K562 (cell line): Measurements from ENCODE around the gene PPT2. TPM values are rescaled to one million over a fixed set of nuclear protein-coding genes. Genes with fewer than 3 reads are reported as not detected.

Experiments used
- CBFB ChIP-seq: sonication (generic); formaldehyde crosslinking; IDR thresholded peaks from 2 replicates; pipeline ENCODE4 v1.4.0; 2020; ENCODE audit warnings: mild to moderate bottlenecking, missing genetic modification reagents
- CTBP1 ChIP-seq: fragments of 450-650 bp; IDR thresholded peaks from 2 replicates; pipeline ENCODE4 v1.6.1; 2016; ENCODE audit warnings: borderline replicate concordance
- EP400 ChIP-seq: fragments of 450-650 bp; IDR thresholded peaks from 2 replicates; pipeline ENCODE4 v1.6.1; 2017; ENCODE audit warnings: antibody characterized with exemption, mild to moderate bottlenecking, moderate library complexity
- FOXM1 ChIP-seq, 2 experiments: fragments of 450-650 bp in 1 of 2; sonication (generic) in 1 of 2; formaldehyde crosslinking in 1 of 2; IDR thresholded peaks; 2 replicates each; pipeline versions ENCODE4 v1.6.1 to v1.9.0; 2017 to 2022; ENCODE audit warnings: low read depth in 2 of 2, mild to moderate bottlenecking in 2 of 2, missing genetic modification reagents in 1 of 2, moderate library complexity in 1 of 2
- HNRNPUL1 ChIP-seq: fragments of 200-400 bp; formaldehyde crosslinking; IDR thresholded peaks from 2 replicates; pipeline ENCODE4 v1.6.1; 2017; ENCODE audit warnings: low read length
- HOXB6 ChIP-seq: fragments of 250-450 bp; sonication (Bioruptor Pico); IDR thresholded peaks from 2 replicates; pipeline ENCODE4 v1.5.1; 2022; ENCODE audit warnings: mild to moderate bottlenecking, borderline replicate concordance
- MCM5 ChIP-seq: fragments of 450-650 bp; IDR thresholded peaks from 2 replicates; pipeline ENCODE4 v1.6.1; 2016; ENCODE audit warnings: low read depth
- MED1 ChIP-seq: sonication (generic); formaldehyde crosslinking; IDR thresholded peaks from 2 replicates; pipeline ENCODE4 v1.8.1; 2023; ENCODE audit warnings: missing genetic modification reagents, borderline replicate concordance
- MTF1 ChIP-seq: fragments of 250-450 bp; sonication (Bioruptor Pico); IDR thresholded peaks from 2 replicates; pipeline ENCODE4 v1.9.0; 2021; ENCODE audit warnings: moderate library complexity, mild to moderate bottlenecking, inconsistent platforms, borderline replicate concordance
- MYBL2 ChIP-seq, 2 experiments: fragments of 450-650 bp in 1 of 2; sonication (generic) in 1 of 2; formaldehyde crosslinking in 1 of 2; IDR thresholded peaks; 2 replicates each; pipeline versions ENCODE4 v1.6.1 to v1.8.1; 2017 to 2022; ENCODE audit warnings: borderline replicate concordance in 1 of 2, inconsistent platforms in 1 of 2, low read depth in 1 of 2, mild to moderate bottlenecking in 1 of 2, missing genetic modification reagents in 1 of 2, moderate library complexity in 1 of 2
- RBM14 ChIP-seq: fragments of 200-400 bp; formaldehyde crosslinking; IDR thresholded peaks from 2 replicates; pipeline ENCODE4 v1.6.1; 2018; ENCODE audit warnings: low read depth, mild to moderate bottlenecking, low read length, moderate library complexity, borderline replicate concordance; ENCODE audit not compliant: insufficient read depth
- SMARCE1 ChIP-seq: fragments of 450-650 bp; IDR thresholded peaks from 2 replicates; pipeline ENCODE4 v1.7.1; 2016; ENCODE audit warnings: mild to moderate bottlenecking
- ZNF444 ChIP-seq: fragments of 250-450 bp; sonication (Bioruptor Pico); IDR thresholded peaks from 2 replicates; pipeline ENCODE4 v1.4.0; 2020; ENCODE audit warnings: mild to moderate bottlenecking, moderate library complexity
- polyA plus RNA-seq, 8 experiments: library from polyadenylated mRNA; depleted of rRNA in 4 of 8; stranded (reverse) in 5 of 8; unstranded in 3 of 8; fragments of >200 nt; fragmentation: Nextera tagmentation in 2 of 8; fragmentation: Illumina TruSeq in 1 of 8; extraction: Ambion mirVana in 2 of 8; extraction: Trizol in 1 of 8; gene quantifications; 2 replicates each; pipeline versions ENCODE4 v1.2.1 to v1.2.3, GENCODE V29; 2011 to 2014; ENCODE audit warnings: inconsistent platforms in 1 of 8, missing spikeins in 1 of 8
- total RNA-seq, 7 experiments: library from RNA; depleted of rRNA in 6 of 7; stranded (reverse); fragments of >200 nt in 6 of 7; fragmentation: Illumina TruSeq in 2 of 7; extraction: Trizol in 2 of 7; gene quantifications; 2 replicates each; pipeline versions ENCODE4 v1.2.1 to v1.2.3, GENCODE V29; 2011 to 2021; ENCODE audit warnings: low replicate concordance in 1 of 7
- TF ChIP-seq, protein P1 (sequence below): fragments of 250-450 bp; sonication (Bioruptor Pico); IDR thresholded peaks from 2 replicates; pipeline ENCODE4 v1.4.0; 2020
- TF ChIP-seq, protein P2 (sequence below): IDR thresholded peaks from 2 replicates; pipeline ENCODE4 v1.6.1; 2012; ENCODE audit warnings: low read depth, low read length, improper control_type of control experiment, borderline replicate concordance
- TF ChIP-seq, protein P3 (sequence below): fragments of 450-650 bp; IDR thresholded peaks from 2 replicates; pipeline ENCODE4 v1.6.1; 2017; ENCODE audit warnings: mild to moderate bottlenecking, moderate library complexity

The PPT2 gene
- total and polyA plus RNA-seq, 9 of the 15 experiments (the other 6 are each of a cell fraction or from before 2014, with no cell fraction given), result 27.4 to 98.8 (median 69.9) TPM

DNA sequence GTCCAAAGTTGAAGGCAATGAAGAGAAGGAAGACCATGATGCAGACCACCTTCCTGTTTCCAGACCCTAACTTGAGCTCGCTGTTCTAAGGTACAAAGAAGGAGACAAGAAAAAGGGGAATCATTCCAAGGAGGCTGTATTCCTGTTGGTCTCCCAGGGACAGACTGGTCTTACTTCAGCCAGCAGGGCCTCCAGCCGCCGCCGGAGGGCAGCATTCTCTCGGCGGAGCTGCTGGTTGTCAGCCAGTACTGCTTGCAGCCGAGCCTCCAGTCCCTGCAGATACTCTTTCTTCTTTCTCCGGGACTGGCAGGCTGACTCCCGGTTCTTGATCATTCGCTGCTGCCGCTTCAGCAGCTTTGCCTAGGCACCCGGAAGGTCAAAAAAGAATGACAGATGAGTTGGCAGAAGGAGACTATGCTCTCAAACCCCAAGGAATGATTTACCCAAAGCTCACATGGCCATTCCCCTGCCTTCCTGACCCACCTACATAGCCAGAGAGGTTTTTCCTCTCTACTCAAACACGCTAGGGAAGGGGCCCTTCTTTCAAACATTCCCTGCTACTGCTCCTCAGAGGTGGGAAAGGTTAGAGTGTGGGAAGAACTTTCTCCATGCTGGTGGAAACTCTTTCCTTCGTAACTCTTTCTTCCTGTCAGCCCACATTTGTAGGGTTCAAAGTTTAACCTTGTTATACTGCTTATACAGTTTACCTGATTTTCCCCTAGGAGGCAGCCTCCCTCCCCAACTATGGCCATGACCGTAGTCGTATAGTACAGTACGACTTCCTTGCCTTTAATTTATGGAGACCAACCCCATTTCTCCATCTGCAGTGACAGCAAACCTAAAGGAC lies 34.9 kb upstream of the PPT2 start (continued):
- TF ChIP-seq, protein P1, sequence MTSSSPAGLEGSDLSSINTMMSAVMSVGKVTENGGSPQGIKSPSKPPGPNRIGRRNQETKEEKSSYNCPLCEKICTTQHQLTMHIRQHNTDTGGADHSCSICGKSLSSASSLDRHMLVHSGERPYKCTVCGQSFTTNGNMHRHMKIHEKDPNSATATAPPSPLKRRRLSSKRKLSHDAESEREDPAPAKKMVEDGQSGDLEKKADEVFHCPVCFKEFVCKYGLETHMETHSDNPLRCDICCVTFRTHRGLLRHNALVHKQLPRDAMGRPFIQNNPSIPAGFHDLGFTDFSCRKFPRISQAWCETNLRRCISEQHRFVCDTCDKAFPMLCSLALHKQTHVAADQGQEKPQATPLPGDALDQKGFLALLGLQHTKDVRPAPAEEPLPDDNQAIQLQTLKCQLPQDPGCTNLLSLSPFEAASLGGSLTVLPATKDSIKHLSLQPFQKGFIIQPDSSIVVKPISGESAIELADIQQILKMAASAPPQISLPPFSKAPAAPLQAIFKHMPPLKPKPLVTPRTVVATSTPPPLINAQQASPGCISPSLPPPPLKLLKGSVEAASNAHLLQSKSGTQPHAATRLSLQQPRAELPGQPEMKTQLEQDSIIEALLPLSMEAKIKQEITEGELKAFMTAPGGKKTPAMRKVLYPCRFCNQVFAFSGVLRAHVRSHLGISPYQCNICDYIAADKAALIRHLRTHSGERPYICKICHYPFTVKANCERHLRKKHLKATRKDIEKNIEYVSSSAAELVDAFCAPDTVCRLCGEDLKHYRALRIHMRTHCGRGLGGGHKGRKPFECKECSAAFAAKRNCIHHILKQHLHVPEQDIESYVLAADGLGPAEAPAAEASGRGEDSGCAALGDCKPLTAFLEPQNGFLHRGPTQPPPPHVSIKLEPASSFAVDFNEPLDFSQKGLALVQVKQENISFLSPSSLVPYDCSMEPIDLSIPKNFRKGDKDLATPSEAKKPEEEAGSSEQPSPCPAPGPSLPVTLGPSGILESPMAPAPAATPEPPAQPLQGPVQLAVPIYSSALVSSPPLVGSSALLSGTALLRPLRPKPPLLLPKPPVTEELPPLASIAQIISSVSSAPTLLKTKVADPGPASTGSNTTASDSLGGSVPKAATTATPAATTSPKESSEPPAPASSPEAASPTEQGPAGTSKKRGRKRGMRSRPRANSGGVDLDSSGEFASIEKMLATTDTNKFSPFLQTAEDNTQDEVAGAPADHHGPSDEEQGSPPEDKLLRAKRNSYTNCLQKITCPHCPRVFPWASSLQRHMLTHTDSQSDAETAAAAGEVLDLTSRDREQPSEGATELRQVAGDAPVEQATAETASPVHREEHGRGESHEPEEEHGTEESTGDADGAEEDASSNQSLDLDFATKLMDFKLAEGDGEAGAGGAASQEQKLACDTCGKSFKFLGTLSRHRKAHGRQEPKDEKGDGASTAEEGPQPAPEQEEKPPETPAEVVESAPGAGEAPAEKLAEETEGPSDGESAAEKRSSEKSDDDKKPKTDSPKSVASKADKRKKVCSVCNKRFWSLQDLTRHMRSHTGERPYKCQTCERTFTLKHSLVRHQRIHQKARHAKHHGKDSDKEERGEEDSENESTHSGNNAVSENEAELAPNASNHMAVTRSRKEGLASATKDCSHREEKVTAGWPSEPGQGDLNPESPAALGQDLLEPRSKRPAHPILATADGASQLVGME (CRISPR knock-in tag), result no peak
- no peak for TF ChIP-seq ZNF444 (CRISPR knock-in tag)
- TF ChIP-seq FOXM1 (IDR thresholded peaks at IDR 0.05; ENCODE audit: low read depth), result no peak
- TF ChIP-seq FOXM1 (CRISPR knock-in tag; IDR thresholded peaks at IDR 0.05; ENCODE audit: low read depth), result no peak
- TF ChIP-seq HOXB6, result no peak
- TF ChIP-seq EP400, result peak; percentile 28; the same call in 1 of the 2 replicates
- no peak for TF ChIP-seq CBFB (CRISPR knock-in tag)
- TF ChIP-seq, protein P2, sequence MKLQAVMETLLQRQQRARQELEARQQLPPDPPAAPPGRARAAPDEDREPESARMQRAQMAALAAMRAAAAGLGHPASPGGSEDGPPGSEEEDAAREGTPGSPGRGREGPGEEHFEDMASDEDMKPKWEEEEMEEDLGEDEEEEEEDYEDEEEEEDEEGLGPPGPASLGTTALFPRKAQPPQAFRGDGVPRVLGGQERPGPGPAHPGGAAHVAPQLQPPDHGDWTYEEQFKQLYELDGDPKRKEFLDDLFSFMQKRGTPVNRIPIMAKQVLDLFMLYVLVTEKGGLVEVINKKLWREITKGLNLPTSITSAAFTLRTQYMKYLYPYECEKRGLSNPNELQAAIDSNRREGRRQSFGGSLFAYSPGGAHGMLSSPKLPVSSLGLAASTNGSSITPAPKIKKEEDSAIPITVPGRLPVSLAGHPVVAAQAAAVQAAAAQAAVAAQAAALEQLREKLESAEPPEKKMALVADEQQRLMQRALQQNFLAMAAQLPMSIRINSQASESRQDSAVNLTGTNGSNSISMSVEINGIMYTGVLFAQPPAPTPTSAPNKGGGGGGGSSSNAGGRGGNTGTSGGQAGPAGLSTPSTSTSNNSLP, result no peak
- TF ChIP-seq SMARCE1, result no peak
- TF ChIP-seq MYBL2 (IDR thresholded peaks at IDR 0.05; ENCODE audit: low read depth), result no peak
- no peak for TF ChIP-seq MYBL2 (CRISPR knock-in tag; IDR thresholded peaks at IDR 0.05; ENCODE audit: borderline replicate concordance)
- no peak for TF ChIP-seq MTF1 (CRISPR knock-in tag)
- peak; percentile 66; the same call in 1 of the 2 replicates for TF ChIP-seq CTBP1
- no peak for TF ChIP-seq MED1 (CRISPR knock-in tag)
- TF ChIP-seq, protein P3, sequence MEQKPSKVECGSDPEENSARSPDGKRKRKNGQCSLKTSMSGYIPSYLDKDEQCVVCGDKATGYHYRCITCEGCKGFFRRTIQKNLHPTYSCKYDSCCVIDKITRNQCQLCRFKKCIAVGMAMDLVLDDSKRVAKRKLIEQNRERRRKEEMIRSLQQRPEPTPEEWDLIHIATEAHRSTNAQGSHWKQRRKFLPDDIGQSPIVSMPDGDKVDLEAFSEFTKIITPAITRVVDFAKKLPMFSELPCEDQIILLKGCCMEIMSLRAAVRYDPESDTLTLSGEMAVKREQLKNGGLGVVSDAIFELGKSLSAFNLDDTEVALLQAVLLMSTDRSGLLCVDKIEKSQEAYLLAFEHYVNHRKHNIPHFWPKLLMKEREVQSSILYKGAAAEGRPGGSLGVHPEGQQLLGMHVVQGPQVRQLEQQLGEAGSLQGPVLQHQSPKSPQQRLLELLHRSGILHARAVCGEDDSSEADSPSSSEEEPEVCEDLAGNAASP, result no peak
- TF ChIP-seq MCM5, result no peak
- no peak for TF ChIP-seq HNRNPUL1
- no peak for TF ChIP-seq RBM14
